T-helper 2 cell treated with Interferon-gamma antibody and Interleukin-4, amounts not matched to agents 100 ng/mL and 5 ng/mL, for 36 hours (primary cell): ENCODE results near the gene AK6. TPM values are rescaled to one million over a fixed set of nuclear protein-coding genes. Genes with fewer than 3 reads are reported as not detected.
"Not testable (repeated sequence)": the region's sequence is repeated elsewhere in the genome, so short reads cannot be mapped to it uniquely, and the experiment has no call there.

ENCODE experiments used
- intact Hi-C: fragments of 100-400 bp; cut with micrococcal nuclease; formaldehyde crosslinking; loops from one replicate; pipeline ENCODE4 v1.15.1; 2023
- total RNA-seq: library from RNA; stranded (reverse); gene quantifications from 2 replicates; pipeline ENCODE4 v1.2.3, GENCODE V29; 2022

AK6 gene
- 41.1 and 42.0 TPM in 2 replicates for total RNA-seq

DNA sequence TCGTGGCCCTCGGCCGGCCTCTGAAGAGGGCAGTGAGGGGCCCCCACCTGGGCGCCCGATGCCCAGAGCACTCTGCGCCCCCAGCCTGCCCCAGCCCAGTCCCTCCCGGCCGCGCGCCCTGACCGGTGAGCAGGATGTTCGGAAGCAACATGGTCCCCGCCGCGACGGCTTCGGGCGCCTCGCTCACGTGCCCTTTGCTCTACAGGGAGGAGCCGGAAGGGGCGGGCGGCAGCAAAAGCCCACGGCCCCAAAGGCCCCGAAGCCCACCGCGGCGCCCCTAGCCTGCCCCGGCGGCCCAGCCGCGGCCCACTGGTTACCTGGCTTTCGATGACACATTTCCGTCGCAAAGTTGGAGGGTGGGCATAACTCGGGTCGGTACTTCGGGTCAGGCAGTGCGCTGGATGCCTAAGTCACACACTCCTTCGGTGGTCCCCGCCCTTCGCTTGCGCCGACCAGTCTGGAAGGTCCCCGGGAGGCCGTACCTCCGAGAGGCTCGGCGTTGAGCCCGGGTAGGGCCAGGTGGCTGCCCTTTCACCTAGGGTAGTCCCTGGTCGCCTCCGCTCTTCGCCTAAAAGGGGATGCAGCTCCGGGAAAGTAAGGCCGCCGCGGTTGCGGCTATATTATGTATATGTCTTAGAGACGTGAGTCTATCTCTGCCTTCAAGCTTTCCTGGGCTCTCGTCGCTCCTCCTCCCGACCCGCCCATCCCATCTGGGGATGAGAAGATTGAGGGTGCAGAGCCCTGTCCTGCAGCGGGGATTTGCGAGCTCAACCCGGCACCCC is at the start of gene AK6, which contains the start of the genes RAD17 and TAF9:
AK6 (minus strand) TSS at position 181 of the 782 bp plus-strand sequence; CDS start at position 151, 30 bp downstream.
RAD17 (plus strand) TSS at position 479 of the 782 bp plus-strand sequence. CDS start 2,391 bp downstream, outside the sequence.
TAF9 (minus strand) TSS at position 181 of the 782 bp plus-strand sequence. CDS start 3,783 bp downstream, outside the sequence.
- intact Hi-C loops, result loop anchor here (1.0 kb wide), 6 partner anchors 37 to 276 kb away; partner anchors contain the start of genes CCDC125, CCNB1, CDK7 and CENPH

DNA sequence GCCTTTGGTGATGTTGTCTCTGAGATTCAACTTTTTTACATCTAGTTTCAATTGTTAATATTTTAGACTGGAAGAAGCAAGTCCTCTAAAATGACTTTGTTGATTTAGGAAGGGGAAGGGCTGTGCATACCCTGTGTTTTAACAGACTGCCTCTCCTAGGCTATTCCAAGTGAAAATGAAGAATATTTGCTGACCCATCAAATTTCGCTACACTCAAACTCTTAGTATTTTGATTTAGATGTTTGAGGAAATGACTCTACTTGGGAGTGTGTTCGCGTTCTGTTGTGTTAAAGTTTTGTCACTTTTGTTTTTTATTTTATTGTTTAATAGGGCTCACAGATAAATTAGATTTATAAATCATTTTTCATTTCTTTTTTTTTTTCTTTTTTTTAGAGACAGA is 49.2 kb upstream of the AK6 start:
- intact Hi-C loops, result no loop called here

DNA sequence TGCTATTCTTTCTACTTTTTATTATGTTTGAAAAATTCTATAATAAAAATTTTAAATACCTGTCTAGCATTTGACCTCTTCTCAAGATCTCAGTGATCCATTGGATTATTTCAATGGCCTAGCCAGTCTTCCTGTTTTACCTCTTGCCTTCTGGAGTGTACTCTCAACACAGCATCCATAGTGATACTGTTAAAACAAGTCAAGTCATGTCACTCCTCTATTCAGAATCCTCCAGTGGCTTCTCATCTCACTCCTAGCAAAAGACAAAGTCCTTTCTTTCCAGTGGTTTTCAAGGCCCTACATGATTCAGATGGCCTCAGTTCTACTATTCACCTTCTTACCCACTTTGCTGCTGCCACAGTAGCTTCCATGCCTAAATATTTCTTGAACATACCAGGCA is 47.4 kb upstream of the AK6 start:
- intact Hi-C loops, result no loop called here

DNA sequence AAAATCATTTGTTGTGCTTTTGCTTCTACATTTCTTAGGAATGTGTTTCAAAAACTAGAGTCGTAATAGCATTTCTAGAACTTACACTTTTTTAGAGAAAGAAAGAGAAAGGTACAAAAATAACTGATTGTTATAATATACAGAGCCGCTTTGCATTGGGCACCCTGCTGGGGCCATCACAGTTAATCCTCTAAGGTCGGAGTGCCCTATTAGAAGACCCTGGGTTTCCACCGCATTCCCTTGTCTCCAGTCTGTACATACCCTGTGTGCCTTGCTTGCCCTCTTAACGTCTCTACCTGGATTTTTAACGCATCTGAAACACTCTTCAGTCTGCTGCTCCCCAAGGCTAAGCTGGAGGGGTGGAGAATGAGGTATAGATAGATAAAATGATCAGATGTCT is 46.9 kb upstream of the AK6 start:
- intact Hi-C loops, result no loop called here

DNA sequence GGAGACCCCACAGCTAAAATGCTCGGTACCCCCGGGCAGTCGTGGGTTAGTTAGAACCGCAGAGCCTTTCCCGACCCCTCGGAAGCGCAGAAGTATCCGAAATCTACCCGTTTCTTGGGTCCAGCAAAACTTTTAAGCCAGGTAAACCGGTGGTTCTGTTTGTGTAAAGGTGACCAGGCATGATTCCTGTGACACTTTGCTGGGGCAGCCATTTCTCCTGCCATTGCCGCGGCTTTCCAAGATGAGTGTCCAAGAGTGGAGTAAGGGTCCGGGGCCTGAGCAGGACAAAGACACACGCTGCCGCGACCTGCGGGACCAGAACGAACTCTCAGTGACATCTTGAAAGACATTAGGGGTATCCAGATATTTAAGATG is 46.3 kb upstream of the AK6 start:
- intact Hi-C loops, result no loop called here

DNA sequence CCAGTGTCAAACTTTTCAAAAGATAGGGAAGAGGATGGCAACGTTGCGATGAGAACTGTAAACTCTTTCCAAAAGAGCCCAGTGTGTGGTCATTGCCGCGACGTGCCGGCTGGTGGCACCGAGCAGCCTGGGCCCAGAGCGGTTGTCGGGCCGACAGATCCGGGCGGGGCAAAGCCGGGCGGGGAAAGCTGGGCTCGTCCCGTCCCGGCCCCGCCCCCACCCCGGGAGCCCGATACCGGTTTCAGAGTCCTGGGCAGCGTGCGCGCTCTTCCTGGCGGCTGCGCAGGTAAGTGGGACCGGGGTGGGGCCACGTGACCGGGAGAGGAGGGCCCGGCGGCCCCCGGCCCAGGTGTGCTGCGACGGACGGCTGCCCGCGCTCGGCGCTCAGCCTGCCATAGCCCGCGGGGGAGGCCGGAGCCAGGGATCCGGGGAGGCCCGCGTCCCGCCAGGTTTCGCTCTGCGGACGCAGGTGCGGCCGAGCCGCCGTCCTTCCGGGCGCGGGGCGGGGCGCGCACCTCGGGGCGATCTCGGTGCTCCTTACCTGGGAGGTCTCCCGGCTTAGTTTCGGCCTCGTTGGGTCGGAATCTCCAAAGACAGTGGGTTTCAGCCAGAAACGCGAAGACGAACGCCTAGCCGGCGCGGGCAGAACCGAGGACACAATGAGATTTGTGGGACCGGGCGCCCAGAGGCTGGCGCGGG is 45.7 kb upstream of the AK6 start, which contains the start of gene MARVELD2:
MARVELD2 (plus strand) TSS at position 232 of the 699 bp plus-strand sequence. CDS start 4,270 bp downstream, outside the sequence.
- intact Hi-C loops, result no loop called here

DNA sequence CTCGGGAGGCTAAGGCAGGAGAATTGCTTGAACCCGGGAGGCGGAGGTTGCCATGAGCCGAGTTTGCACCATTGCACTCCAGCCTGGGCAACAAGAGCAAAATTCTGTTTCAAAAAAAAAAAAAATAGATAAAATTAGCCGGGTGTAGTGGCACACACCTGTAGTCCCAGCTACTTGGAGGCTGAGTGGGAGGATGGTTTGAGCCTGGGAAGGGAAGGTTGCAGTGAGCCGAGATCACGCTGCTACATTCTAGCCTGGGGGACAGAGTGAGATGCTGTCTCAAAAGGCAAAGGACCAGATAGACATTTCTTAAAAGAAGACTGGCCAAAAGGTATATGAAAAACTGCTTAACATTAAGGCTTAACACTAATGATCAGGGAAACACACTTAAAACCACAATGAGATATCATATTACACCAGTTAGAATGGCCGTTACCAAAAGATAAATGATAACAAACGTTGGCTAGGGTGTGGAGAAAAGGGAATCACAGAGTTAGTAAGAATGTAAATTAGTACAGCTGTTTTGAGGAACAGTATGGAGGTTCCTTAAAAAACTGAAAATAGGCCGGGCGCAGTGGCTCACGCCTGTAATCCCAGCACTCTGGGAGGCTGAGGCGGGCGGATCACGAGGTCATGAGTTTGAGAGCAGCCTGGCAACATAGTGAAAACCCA is 35.5 kb upstream of the AK6 start:
- intact Hi-C loops, result no loop called here

DNA sequence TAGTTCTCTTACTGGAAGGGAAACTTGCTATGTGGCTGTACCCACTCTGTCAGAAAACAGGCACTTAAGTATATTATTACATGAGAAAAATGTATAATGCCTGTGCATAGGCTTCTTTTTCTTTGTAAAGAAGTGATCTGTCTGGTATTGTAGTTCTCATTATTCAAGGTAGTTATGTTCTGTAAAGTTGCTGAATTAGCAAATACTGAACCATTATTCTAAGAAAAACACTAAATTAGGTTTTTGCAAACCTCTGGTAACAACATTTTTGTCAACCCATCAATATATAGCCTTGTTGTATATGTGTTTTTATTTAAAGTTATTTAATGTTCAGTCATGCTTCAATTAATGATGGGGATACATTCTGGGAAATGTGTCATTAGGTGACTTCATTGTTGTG is 9.1 kb upstream of the AK6 start:
- intact Hi-C loops, result no loop called here

DNA sequence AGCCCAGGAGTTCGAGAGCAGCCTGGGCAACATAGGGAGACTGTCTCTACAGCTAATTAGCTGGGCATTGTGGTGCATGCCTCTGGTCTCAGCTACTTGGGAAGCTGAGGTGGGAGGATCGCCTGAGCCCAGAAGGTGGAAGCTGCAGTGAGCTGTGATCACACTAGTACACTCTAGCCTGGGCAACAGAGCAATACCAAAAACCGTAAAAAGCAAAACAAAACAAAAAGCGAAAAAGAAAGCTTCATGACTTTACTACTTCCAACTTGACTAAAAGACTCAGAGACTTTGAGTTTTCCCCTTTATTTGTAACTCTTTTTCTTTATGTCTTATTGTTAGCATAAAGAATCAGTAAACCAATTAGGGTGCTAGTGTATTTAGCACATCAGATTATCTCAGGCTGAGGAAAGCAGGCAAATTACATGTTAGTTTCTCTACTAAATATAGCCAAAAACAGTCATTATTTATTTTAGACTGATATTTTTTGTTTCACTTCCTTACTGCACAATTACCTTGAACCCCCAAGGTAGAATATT is 5.7 kb upstream of the AK6 start:
- intact Hi-C loops, result no loop called here

DNA sequence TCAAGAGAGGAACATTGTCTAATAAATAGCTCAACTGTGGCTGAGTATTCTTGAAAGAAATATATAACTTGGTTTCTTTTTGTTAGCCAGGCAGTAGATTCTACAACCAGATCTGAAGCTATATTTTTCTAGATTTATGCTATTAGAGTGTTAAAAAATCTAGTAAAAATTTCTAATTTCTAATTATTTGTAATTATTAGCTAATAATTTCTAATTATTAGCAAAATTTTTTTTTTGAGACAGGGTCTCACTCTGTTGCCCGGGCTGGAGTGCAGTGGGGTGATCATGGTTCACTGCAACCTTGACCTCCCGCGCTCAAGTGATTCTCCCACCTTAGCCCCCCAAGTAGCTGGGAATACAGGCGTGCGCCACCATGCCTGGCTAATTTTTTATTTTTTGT is 3.1 kb upstream of the AK6 start:
- intact Hi-C loops, result no loop called here

DNA sequence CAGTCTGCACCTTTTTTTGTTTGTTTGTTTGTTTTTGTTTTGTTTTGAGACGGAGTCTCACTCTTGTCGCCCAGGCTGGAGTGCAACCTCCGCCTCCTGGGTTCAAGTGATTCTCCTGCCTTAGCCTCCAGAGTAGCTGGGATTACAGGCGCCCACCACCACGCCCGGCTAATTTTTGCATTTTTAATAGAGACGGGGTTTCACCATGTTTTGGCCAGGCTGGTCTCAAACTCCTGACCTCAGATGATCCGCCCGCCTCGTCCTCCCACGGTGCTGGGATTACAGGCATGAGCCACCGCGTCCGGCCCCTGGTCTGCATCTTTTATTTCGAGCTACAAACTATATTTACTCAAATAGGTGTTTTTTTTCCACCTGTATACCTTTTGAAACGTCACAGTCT is 1.0 kb upstream of the AK6 start:
- intact Hi-C loops, result not testable (repeated sequence)

DNA sequence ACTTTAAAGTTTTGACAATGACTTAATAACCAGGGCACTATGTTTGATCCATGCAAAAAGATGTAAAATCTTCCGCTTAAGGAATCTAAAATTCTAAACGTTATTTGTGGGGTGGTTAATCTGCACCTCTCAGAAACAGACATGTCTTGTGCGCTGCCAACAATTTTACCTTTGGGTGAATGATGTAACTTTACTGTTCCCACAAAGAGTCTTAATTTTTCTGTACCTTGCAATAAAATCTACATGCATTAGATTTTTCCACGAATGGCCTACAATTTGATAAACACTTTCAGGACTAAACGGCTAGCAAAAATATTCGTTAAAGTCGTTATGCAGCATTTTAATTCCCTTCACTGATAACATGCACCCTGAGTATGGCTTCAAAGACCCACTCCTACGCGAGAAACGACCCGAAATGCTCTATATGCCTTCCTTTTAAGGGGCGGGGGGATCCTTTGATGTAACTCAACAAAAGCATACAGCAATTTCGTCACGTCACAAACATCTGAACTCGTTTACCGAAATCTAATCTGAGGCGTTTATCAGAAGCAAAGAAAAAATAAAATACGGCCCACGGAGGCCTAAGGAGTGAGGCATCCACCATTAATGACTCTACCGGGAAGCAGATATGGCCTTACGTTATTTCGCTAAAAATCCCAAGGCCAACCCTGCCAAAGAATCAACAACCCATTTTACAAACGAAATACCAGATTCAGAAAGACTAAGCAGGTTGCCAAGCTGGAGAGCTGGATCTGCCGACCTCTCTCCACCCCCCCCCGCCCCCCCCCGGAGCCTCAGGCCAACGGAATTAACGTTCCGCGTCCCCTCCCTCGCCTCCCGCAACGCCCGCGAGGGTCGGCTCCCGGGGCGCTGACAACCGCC is 621 bp downstream of the AK6 start:
- intact Hi-C loops, result loop anchor here (1.0 kb wide), 6 partner anchors 36 to 275 kb away; partner anchors contain the start of genes CCDC125, CCNB1, CDK7 and CENPH

DNA sequence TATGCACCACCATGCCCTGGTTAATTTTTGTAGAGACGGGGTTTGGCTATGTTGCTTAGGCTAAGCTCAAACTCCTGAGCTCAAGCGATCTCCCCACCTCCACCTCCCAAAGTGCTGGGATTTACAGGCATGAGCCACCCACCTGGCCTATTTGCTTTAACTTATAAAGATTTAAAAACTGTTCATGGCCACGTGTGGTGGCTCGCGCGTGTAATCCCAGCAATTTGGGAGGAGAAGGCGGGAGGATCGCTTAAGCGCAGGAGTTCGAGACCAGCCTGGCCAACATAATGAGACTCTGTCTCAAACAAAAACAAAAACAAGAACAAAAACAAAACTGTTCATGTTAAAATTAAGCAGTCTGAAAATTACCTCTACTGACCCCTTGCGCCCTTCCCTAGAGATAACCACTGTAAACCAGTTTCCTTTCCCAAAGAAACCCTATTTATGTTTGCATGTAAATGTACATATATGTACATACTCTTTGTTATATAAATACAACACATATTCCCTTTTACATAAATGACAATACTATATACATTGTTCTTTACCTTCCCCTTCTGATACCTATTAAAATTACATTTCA is 1.5 kb downstream of the AK6 start:
- intact Hi-C loops, result no loop called here

DNA sequence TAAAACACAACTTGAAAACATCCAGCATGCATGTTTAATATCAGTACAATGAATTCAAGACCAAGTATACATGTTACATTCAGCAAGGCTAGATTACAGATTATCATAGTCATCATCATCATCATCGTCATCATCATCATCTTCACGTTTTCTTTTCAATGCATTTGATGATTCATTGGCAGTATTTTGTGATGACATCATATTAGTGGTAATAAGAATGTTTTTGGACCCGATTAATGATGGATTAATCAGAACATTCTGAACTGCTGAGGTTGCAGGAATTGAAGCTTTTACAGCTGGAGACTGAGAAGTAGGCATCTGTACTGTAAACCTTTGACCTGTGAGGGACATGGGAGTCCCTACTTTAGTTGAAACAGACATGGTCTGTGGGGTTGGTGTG is 4.5 kb downstream of the AK6 start:
- intact Hi-C loops, result no loop called here

DNA sequence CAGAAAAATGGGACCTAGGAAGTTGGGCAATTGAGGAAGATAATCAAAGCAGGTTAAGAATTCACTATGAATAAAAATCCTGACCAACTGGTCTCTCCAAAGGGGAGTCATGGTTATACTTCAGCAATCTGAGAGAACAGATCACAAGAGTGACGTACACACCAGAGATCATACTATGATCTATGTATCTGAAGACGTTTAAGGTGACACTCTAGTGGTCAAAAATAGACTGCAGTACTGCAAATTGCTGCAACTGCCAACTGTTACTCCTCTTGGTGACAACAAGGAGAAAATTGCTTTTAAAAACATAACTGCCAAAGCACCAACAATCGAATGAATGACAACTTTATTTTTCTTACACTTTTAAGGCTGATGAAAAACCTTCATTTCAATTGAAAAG is 4.9 kb downstream of the AK6 start:
- intact Hi-C loops, result no loop called here

DNA sequence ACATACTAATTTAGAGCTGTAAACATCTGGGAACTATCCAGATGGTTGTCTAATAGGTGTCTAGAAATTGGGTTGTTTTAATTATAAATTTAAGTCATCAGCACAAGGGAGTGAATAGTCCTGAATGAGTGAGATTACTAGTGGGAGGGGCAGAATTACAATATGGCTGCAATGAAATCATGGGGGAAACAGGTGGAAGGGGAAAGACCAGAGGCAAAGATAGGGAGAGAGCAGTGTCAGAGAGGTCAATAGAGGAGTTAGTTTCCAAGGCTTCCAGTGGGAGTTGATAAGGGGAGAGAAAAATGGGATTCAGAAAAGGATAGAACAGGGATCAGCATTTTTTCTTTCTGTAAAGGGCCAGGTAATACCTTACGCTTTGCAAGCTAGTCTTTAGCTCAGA is 8.9 kb downstream of the AK6 start:
- intact Hi-C loops, result no loop called here

DNA sequence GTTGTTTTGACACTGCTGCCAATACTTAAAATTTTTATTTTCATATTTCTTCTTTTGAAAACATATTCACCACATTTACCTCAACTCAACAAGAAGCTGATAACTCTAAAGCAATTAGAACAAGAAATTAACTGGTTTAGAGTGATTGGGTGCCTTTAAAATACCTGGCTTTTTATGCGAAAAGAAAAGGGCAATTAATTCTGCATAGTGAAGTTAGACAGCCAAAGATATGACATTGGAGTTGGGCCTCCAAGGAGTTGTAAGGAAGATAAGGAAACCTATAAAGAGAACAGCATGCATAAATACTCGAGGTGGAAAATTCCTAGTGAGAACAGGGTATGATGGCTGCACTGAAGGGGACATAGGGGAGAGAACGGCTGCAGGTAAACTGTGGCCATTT is 9.6 kb downstream of the AK6 start:
- intact Hi-C loops, result no loop called here

DNA sequence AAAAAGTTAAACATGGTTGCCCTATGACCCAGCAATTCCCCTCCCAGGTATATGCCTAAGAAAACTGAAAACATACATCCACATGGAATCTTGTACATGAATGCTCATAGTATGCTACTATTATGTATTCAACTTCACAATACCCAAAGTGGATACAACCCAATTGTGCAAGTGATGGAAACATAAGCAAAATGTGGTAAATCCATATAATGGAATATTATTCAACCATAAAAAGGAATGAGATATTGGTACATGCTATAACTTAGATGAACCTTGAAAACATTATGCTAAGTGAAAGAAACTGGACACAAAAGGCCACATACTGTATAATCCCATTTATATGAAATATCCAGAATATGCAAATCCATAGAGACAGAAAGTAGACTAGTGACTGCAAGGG is 18.7 kb downstream of the AK6 start:
- intact Hi-C loops, result no loop called here

DNA sequence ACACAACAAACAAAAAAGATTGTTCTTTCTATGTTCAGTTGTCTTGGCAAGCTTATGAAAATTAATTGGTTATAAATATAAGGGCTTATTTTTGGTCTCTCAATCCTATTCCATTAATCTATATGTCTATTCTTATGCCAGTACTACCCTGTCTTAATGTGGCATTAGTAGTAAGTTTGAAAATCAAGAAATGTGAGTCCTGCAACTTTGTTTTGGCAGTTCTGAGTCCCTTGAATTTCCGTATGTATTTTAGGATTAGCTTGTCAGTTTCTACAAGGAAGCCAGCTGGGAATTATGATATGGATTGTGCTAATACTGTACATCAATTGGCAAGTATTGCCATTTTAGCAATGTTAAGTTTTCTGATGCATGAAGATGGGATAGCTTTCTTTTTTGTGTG is 26.2 kb downstream of the AK6 start:
- intact Hi-C loops, result no loop called here

DNA sequence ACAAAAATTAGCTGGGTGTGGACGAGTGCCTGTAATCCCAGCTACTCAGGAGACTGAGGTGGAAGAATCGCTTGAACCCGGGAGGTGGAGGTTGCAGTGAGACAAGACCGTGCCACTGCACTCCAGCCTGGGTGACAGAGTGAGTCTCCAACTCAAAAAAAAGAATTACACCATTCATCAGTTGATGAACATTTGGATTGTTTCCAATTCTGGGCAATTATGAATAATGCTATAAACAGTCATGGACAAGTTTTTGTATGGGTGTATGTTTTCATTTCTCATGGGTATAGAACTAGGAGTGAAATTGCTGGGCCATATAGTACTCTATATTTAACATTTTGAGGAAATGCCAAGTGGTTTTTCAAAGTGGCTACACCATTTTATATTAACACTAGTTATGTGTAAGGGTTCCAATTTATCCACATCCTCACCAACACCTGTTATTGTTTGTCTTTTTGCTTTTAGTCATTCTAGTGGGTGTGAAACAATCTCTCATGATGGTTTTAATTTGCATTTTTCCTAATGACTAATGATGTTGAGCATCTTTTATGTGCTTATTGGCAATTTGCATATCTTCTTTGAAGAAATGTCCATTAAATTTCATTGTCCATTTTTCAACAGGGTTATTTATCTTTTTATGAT is 27.7 kb downstream of the AK6 start:
- intact Hi-C loops, result no loop called here
